Measurements from ENCODE around the gene ALDH3A1.

ALDH3A1 gene

DNA sequence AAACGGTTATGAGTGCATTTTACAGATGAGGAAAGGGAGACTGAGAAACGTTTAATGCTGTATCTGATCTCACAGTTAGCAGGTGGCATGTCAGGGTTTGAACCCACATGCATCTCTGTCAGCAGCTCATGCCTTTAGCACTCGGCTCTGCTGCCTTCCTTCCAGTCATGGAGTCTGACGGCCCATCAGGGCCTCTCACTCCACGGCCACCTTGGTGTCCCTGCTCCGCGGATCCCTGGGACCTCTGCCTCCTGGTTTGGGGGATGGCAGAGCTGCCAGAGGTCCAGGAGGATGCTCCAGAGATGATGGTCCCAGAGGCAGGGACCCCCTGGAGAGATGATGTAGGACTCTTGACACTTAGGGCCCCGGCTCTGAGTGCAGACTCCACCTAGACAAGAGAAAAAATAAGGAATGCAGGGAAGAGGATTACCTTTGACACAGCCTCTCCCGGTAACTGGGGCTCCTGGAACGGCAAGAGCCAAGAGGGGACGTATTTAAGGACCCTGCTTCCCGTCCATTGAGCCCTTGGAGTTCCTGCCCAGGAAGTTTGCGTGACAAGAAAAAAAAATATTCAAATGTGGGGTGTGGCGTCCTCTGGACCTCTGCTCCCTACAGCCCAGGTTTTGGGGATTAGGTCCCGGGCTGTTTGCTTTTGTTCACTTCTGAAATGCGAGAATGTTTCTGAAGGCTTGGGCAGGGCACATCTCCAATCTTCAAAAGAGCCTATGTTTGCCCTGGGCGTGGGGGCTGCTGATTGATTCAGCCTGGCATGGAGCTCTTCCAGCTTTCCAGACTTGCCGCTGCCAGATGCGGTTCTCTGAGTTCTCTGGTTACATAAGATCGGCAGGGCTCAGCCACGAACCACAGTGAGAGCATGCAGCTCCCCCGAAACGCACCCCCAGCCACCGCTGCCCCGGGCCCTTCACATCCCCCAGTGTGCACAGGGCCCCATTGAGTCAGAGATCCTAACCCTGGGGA, at the start of gene ALDH3A1:
Gene ALDH3A1 (minus strand): TSS at position 470 of the 978 bp plus-strand sequence. CDS start 3,169 bp downstream, outside the sequence.
- DNase-seq (ENCODE audit: low read depth, low spot score) = no peak
- Histone ChIP-seq H3K9ac (ENCODE audit: insufficient read length) (no peak within 1 kb of the TSS), H3K36me3 (ENCODE audit: insufficient read depth, low read length) (no peaks in the 10 kb centered on the region), H3K27ac (no peak within 1 kb of the TSS), H3K4me3 (no peak within 1 kb of the TSS), H3K9me3 (ENCODE audit: low read depth, low read length) (no peaks in the 10 kb centered on the region)
- no peak for TF ChIP-seq FOXP2 (optimal IDR thresholded peaks at IDR 0.05; ENCODE audit: control extremely low read depth, extremely low read length, insufficient read depth)
- no peak for TF ChIP-seq POLR2AphosphoS5 (IDR thresholded peaks at IDR 0.05; ENCODE audit: borderline replicate concordance, low read depth, low read length)
- TF ChIP-seq EZH2 (IDR thresholded peaks at IDR 0.05) = no peak

DNA sequence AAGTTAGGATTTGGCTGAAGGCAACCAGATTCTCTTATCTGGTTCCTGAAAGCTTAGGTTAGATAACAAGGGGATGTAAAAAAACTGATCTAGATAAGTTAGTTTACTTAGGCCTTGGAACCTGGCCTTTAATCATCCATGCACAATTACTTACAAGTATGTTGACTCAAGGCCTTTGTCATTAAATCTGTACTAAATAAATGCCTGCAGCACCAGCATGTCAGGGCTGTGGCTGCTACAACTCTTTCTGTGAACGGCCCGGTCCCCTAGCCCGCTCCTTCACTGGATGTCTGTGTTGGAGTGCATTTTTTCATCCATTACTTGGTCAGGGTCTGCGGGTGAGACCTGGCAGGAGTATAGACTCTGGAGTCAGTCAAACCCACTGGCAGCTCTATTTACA, 48.4 kb upstream of the ALDH3A1 start:
- Histone ChIP-seq H3K36me3 (ENCODE audit: insufficient read depth, low read length) (peaks cover 8% of the 10 kb centered on the region; the same call in 1 of the 2 replicates), H3K9ac (ENCODE audit: insufficient read length) (no peak overlapping the region), H3K27ac (no peak overlapping the region), H3K9me3 (ENCODE audit: low read depth, low read length) (no peaks in the 10 kb centered on the region), H3K4me3 (no peak overlapping the region)
- no peak for TF ChIP-seq FOXP2 (optimal IDR thresholded peaks at IDR 0.05; ENCODE audit: control extremely low read depth, extremely low read length, insufficient read depth)
- no peak for TF ChIP-seq POLR2AphosphoS5 (IDR thresholded peaks at IDR 0.05; ENCODE audit: borderline replicate concordance, low read depth, low read length)
- TF ChIP-seq EZH2 (IDR thresholded peaks at IDR 0.05) = no peak
- DNase-seq (ENCODE audit: low read depth, low spot score) = no peak

DNA sequence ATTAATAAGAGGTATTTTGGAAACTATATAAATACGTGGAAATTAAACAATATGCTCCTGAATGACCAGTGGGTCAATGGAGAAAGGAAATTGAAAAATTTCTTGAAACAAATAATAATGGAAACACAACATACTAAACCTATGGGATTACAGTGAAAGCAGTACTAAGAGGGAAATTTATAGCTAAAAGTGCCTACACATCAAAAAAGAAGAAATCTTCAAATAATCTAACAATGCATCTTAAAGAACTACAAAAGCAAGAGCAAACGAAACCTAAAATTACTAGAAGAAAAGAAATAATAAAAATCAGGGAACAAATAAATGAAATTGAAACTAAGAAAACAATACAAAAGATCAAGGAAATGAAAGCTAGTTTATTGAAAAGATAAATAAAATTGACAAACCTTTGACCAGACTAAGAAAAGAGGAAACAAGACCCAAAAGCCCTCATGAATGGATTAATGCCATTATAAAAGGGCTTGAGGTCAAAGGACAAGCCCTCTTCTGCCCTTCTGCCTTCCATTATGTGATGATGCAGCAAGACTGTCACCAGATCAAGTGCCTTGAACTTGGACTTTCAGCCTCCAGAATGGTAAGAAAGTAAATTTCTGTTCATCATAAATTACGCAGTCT, 43.9 kb upstream of the ALDH3A1 start:
- DNase-seq (ENCODE audit: low read depth, low spot score) = no peak
- Histone ChIP-seq H3K9me3 (ENCODE audit: low read depth, low read length) (no peaks in the 10 kb centered on the region), H3K36me3 (ENCODE audit: insufficient read depth, low read length) (peaks cover 8% of the 10 kb centered on the region; the same call in 1 of the 2 replicates), H3K9ac (ENCODE audit: insufficient read length) (no peak overlapping the region), H3K4me3 (no peak overlapping the region), H3K27ac (no peak overlapping the region)
- TF ChIP-seq POLR2AphosphoS5 (IDR thresholded peaks at IDR 0.05; ENCODE audit: borderline replicate concordance, low read depth, low read length) (no peak), FOXP2 (optimal IDR thresholded peaks at IDR 0.05; ENCODE audit: control extremely low read depth, extremely low read length, insufficient read depth) (no peak), EZH2 (IDR thresholded peaks at IDR 0.05) (no peak)

DNA sequence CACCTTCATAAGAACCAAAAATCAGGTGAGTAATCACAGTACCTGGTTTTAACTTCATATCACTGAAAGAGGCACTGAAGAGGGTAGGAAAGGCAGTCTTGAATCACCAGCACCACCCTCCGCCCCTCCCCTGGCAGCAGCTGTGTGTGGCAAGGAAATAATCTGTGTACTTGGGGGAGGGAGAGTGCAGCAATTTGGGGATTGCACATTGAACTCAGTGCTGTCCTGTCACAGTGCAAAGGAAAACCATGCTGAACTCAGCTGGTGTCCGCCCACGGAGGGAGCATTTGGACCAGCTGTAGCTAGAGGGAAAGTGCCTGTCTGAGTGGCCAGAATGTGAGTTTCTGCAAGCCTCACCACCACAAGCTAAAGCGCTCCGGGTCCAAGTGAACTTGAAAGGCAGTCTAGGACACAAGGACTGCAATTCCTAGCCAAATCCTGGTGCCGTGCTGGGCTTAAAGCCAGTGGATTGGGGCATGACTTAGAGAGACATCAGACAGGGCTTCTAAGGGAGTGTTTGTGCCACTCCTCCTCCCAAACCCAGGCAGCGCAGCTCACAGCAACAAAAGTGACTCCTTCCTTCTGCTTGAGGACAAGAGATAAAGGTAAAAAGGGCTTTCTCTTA, 39.7 kb upstream of the ALDH3A1 start:
- H3K27ac ChIP-seq = no peak overlapping the region
- no peak overlapping the region for H3K4me3 ChIP-seq
- TF ChIP-seq EZH2 (IDR thresholded peaks at IDR 0.05) (no peak), FOXP2 (optimal IDR thresholded peaks at IDR 0.05; ENCODE audit: control extremely low read depth, extremely low read length, insufficient read depth) (no peak), POLR2AphosphoS5 (IDR thresholded peaks at IDR 0.05; ENCODE audit: borderline replicate concordance, low read depth, low read length) (no peak)
- no peak for DNase-seq (ENCODE audit: low read depth, low spot score)
- no peaks in the 10 kb centered on the region for H3K36me3 ChIP-seq (ENCODE audit: insufficient read depth, low read length)
- no peak overlapping the region for H3K9ac ChIP-seq (ENCODE audit: insufficient read length)
- H3K9me3 ChIP-seq (ENCODE audit: low read depth, low read length) = no peaks in the 10 kb centered on the region

DNA sequence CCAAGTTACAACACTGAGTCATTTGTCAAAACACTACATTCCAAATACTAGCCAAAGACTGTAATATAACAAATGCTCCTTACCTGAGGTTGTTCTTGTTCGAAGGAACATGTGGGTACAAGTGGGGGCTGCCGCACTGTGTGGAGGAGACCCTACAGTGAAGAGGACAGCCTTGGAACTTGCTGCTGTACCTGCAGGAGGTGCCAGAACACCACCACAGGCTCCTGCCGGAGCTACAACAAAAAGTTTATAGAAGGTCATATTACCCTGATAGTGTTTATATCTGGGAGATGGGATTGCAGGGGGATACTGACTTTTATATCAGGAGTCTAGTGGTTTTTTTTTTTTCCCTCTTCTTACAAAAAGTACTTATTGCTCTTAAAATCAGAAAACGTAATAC, 37.8 kb upstream of the ALDH3A1 start:
- TF ChIP-seq POLR2AphosphoS5 (IDR thresholded peaks at IDR 0.05; ENCODE audit: borderline replicate concordance, low read depth, low read length) = no peak
- no peak for TF ChIP-seq EZH2 (IDR thresholded peaks at IDR 0.05)
- no peak for TF ChIP-seq FOXP2 (optimal IDR thresholded peaks at IDR 0.05; ENCODE audit: control extremely low read depth, extremely low read length, insufficient read depth)
- Histone ChIP-seq H3K4me3 (no peak overlapping the region), H3K9ac (ENCODE audit: insufficient read length) (no peak overlapping the region), H3K36me3 (ENCODE audit: insufficient read depth, low read length) (no peaks in the 10 kb centered on the region), H3K27ac (no peak overlapping the region), H3K9me3 (ENCODE audit: low read depth, low read length) (no peaks in the 10 kb centered on the region)
- DNase-seq (ENCODE audit: low read depth, low spot score) = no peak

DNA sequence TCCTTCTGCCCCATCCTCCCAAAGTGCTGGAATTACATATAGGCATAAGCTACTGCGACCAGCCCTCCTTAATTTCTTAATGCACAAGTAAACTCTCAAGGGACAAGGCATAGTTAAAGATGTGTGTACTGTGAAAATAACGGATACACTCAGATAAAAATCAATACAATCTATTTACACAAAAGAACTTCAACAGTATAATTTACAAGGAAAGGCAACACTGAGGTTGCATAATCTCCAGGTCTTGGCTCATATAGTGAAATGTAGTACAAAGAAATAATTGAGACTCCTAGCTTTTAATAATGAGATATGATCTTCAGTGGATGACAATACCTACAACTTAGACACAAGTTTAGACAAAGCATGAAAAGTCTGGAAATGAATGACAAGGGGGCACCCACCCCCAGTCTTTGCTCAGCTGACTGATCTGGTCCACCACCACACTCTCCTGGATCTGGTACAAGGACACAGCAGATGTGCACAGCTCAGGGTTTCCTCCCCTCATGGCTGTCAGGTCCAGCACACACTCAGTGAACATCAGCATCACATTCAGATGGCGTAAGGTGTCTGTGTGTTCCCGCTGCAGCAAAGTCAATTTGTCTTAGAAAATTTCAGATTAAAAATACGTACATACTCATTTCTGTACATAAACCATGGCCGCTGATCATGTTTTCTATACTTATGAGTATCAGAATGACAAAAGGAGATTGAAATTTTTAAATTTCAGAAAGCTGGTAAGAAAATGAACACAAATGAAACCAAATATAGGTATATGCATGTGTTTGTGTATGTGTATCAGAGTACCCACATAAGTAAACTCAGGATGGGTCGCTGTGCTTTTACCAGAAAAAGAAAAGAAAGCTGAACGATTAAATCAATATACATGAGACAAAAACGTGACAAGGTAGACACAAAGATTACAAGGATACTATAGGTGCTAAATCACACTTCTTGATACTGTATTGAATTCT, 33.7 kb upstream of the ALDH3A1 start:
- Histone ChIP-seq H3K9ac (ENCODE audit: insufficient read length) (no peak overlapping the region), H3K9me3 (ENCODE audit: low read depth, low read length) (no peaks in the 10 kb centered on the region), H3K4me3 (no peak overlapping the region), H3K27ac (no peak overlapping the region), H3K36me3 (ENCODE audit: insufficient read depth, low read length) (no peaks in the 10 kb centered on the region)
- DNase-seq (ENCODE audit: low read depth, low spot score) = no peak
- TF ChIP-seq FOXP2 (optimal IDR thresholded peaks at IDR 0.05; ENCODE audit: control extremely low read depth, extremely low read length, insufficient read depth) = no peak
- no peak for TF ChIP-seq POLR2AphosphoS5 (IDR thresholded peaks at IDR 0.05; ENCODE audit: borderline replicate concordance, low read depth, low read length)
- TF ChIP-seq EZH2 (IDR thresholded peaks at IDR 0.05) = no peak

DNA sequence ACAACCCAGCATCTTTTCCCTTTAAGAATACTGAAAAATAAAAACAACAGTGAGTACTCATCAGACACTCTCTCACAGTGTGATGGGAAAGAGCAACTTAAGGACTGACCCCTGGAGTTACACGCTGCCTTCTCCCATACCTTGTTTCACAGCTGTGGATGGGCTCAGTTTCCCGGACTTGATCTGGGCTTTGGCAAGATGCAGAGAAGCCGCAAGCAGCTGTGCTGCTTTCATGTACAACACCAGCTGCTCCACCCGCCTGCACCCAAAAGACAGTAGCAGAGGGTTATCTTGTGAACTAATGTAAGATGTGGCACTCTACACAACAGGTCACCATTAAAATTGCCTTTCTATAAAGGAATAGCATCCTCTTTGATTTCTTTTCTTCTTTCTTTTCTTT, 32.7 kb upstream of the ALDH3A1 start:
- H3K9me3 ChIP-seq (ENCODE audit: low read depth, low read length) = no peaks in the 10 kb centered on the region
- H3K9ac ChIP-seq (ENCODE audit: insufficient read length) = no peak overlapping the region
- H3K36me3 ChIP-seq (ENCODE audit: insufficient read depth, low read length) = no peaks in the 10 kb centered on the region
- H3K4me3 ChIP-seq = no peak overlapping the region
- H3K27ac ChIP-seq = no peak overlapping the region
- DNase-seq (ENCODE audit: low read depth, low spot score) = no peak
- TF ChIP-seq FOXP2 (optimal IDR thresholded peaks at IDR 0.05; ENCODE audit: control extremely low read depth, extremely low read length, insufficient read depth) (no peak), EZH2 (IDR thresholded peaks at IDR 0.05) (no peak), POLR2AphosphoS5 (IDR thresholded peaks at IDR 0.05; ENCODE audit: borderline replicate concordance, low read depth, low read length) (no peak)
